ENCODE measurements around the gene HMG20A. TPM values are rescaled to one million over a fixed set of nuclear protein-coding genes. Genes with fewer than 3 reads are reported as not detected.

HMG20A gene
- total RNA-seq, 2 experiments from 2014 or later, result 34.9 to 37.8 TPM

GRCh38 chr15:77419836-77420609, 665 bp upstream of the HMG20A start, which contains the start of gene PEAK1:
Gene PEAK1, minus strand, starts transcription at chr15:77420104. Its CDS starts 238,178 bp downstream, at chr15:77181926.
- CTCF ChIA-PET, result interaction anchor here (0.7 to 1.6 kb wide), 3 partner anchors 10 to 238 kb away, joined by 3 to 8 read pairs (median 3); no protein-coding TSS in a partner anchor
- POLR2A ChIA-PET, result interaction anchor here (1.9 to 2.0 kb wide), 2 partner anchors 10 to 11 kb away, joined by 7 to 8 read pairs; no protein-coding TSS in a partner anchor

- ChIA-PET CTCF (interaction anchor here (1.2 kb wide), 2 partner anchors 9 to 12 kb away, joined by 3 to 5 read pairs; no protein-coding TSS in a partner anchor), POLR2A (interaction anchor here (1.2 kb wide), 1 partner anchor 9 kb away, joined by 4 read pairs; no protein-coding TSS in a partner anchor)
Measured at GRCh38 chr15:77421370-77421700, 647 bp downstream of the HMG20A start.

GRCh38 chr15:77425104-77425503, 4.4 kb downstream of the HMG20A start:
- CTCF ChIA-PET, result interaction anchor here (0.9 kb wide), 1 partner anchor 451 kb away, joined by 3 read pairs; no protein-coding TSS in a partner anchor
- POLR2A ChIA-PET, result no interaction called here

- ChIA-PET POLR2A (no interaction called here), CTCF (no interaction called here)
Measured at GRCh38 chr15:77426377-77426776, 5.7 kb downstream of the HMG20A start.

- POLR2A ChIA-PET, result no interaction called here
- CTCF ChIA-PET, result interaction anchor here (0.9 kb wide), 1 partner anchor 116 kb away, joined by 4 read pairs; no protein-coding TSS in a partner anchor
Measured at GRCh38 chr15:77426871-77427270, 6.2 kb downstream of the HMG20A start.

GRCh38 chr15:77430213-77430612, 9.5 kb downstream of the HMG20A start:
- CTCF ChIA-PET, result interaction anchor here (0.5 to 1.0 kb wide), 5 partner anchors 9 to 530 kb away, joined by 3 to 4 read pairs (median 3); no protein-coding TSS in a partner anchor
- POLR2A ChIA-PET, result interaction anchor here (0.6 to 1.3 kb wide), 4 partner anchors 9 to 1371 kb away, joined by 4 to 8 read pairs (median 5); partner anchors contain the start of genes HMG20A and TMEM266

GRCh38 chr15:77430652-77431051, 10.0 kb downstream of the HMG20A start:
- ChIA-PET POLR2A (interaction anchor here (0.8 to 1.3 kb wide), 2 partner anchors 9 to 12 kb away, joined by 4 to 8 read pairs; partner anchors contain the start of gene HMG20A), CTCF (interaction anchor here (0.6 to 0.8 kb wide), 4 partner anchors 113 to 529 kb away, joined by 3 read pairs; no protein-coding TSS in a partner anchor)

- CTCF ChIA-PET, result interaction anchor here (0.6 kb wide), 1 partner anchor 12 kb away, joined by 3 read pairs; no protein-coding TSS in a partner anchor
- POLR2A ChIA-PET, result no interaction called here
Measured at GRCh38 chr15:77436822-77437221, 16.1 kb downstream of the HMG20A start.

GRCh38 chr15:77437264-77437663, 16.6 kb downstream of the HMG20A start:
- POLR2A ChIA-PET, result no interaction called here
- CTCF ChIA-PET, result interaction anchor here (0.6 kb wide), 2 partner anchors 11 to 28 kb away, joined by 3 read pairs; no protein-coding TSS in a partner anchor

- ChIA-PET CTCF (interaction anchor here (0.6 kb wide), 1 partner anchor 151 kb away, joined by 3 read pairs; no protein-coding TSS in a partner anchor), POLR2A (no interaction called here)
Measured at GRCh38 chr15:77440378-77440999, 19.8 kb downstream of the HMG20A start.

- POLR2A ChIA-PET, result no interaction called here
Measured at GRCh38 chr15:77446840-77447390, 26.2 kb downstream of the HMG20A start.

GRCh38 chr15:77454265-77454664, 33.6 kb downstream of the HMG20A start:
- ChIA-PET POLR2A (no interaction called here), CTCF (no interaction called here)

More at GRCh38 chr15:77446840-77447390, 26.2 kb downstream of the HMG20A start:
- CTCF ChIA-PET, result no interaction called here

GRCh38 chr15:77454951-77455350, 34.3 kb downstream of the HMG20A start:
- POLR2A ChIA-PET, result no interaction called here

GRCh38 chr15:77455696-77456321, 35.1 kb downstream of the HMG20A start:
- POLR2A ChIA-PET, result no interaction called here
- CTCF ChIA-PET, result interaction anchor here (0.7 kb wide), 1 partner anchor 106 kb away, joined by 4 read pairs; no protein-coding TSS in a partner anchor

More at GRCh38 chr15:77454951-77455350, 34.3 kb downstream of the HMG20A start:
- CTCF ChIA-PET, result no interaction called here

GRCh38 chr15:77456746-77457145, 36.1 kb downstream of the HMG20A start:
- ChIA-PET CTCF (interaction anchor here (0.8 kb wide), 1 partner anchor 73 kb away, joined by 3 read pairs; no protein-coding TSS in a partner anchor), POLR2A (no interaction called here)

GRCh38 chr15:77457191-77457904, 36.7 kb downstream of the HMG20A start:
- ChIA-PET POLR2A (no interaction called here), CTCF (interaction anchor here (0.8 kb wide), 1 partner anchor 72 kb away, joined by 3 read pairs; no protein-coding TSS in a partner anchor)

- POLR2A ChIA-PET, result no interaction called here
Measured at GRCh38 chr15:77457905-77458265, 37.2 kb downstream of the HMG20A start.

GRCh38 chr15:77459031-77459430, 38.3 kb downstream of the HMG20A start:
- ChIA-PET CTCF (no interaction called here), POLR2A (interaction anchor here (0.6 kb wide), 1 partner anchor 29 kb away, joined by 4 read pairs; no protein-coding TSS in a partner anchor)

More at GRCh38 chr15:77457905-77458265, 37.2 kb downstream of the HMG20A start:
- CTCF ChIA-PET, result no interaction called here
